ENCODE results near the gene TMEM259.

DNA sequence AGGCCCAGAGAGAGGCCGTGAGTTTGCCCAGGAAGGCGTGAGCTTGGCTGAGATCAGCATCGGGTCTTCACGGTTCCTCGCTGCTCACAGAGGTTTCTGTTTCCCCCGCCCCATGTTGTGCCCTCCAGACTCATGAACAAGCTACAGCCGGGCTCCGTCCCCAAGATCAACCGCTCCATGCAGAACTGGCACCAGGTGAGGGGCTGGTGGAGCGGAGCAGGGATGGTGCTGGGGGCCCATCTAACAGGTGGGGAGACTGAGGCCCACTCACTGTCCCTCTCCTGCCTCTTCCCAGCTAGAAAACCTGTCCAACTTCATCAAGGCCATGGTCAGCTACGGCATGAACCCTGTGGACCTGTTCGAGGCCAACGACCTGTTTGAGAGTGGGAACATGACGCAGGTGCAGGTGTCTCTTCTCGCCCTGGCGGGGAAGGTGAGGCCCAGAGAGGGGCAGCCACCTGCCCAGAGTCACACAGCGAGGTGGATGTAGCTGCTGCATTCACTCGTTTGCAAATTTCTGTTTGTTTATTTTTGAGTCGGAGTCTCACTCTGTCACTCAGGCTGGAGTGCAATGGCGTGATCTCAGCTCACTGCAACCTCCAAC lies 11.4 kb upstream of the TMEM259 start:
- TF ChIP-seq EZH2 (conservative IDR thresholded peaks at IDR 0.05; ENCODE audit: low read depth, low read length): no peak
- TF ChIP-seq ZNF326 (CRISPR knock-in tag; IDR thresholded peaks at IDR 0.05; ENCODE audit: borderline replicate concordance): no peak
- TF ChIP-seq BCL3 (CRISPR knock-in tag; IDR thresholded peaks at IDR 0.05): no peak
- TF ChIP-seq, protein P1, sequence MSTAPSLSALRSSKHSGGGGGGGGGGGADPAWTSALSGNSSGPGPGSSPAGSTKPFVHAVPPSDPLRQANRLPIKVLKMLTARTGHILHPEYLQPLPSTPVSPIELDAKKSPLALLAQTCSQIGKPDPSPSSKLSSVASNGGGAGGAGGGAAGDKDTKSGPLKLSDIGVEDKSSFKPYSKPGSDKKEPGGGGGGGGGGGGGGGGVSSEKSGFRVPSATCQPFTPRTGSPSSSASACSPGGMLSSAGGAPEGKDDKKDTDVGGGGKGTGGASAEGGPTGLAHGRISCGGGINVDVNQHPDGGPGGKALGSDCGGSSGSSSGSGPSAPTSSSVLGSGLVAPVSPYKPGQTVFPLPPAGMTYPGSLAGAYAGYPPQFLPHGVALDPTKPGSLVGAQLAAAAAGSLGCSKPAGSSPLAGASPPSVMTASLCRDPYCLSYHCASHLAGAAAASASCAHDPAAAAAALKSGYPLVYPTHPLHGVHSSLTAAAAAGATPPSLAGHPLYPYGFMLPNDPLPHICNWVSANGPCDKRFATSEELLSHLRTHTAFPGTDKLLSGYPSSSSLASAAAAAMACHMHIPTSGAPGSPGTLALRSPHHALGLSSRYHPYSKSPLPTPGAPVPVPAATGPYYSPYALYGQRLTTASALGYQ (CRISPR knock-in tag; IDR thresholded peaks at IDR 0.05): no peak
- no peak for TF ChIP-seq FOXP1 (IDR thresholded peaks at IDR 0.05)
- no peak for TF ChIP-seq FOXP1 (CRISPR knock-in tag; IDR thresholded peaks at IDR 0.05)

Measured in HepG2 (cell line).